BJ (cell line): Measurements from ENCODE around the gene TRRAP. TPM values are rescaled to one million over a fixed set of nuclear protein-coding genes. Genes with fewer than 3 reads are reported as not detected.

ENCODE experiments used
- CTCF ChIA-PET: fragments of 350-600 bp; formaldehyde crosslinking; extraction: SDS; loops from one replicate; lab custom pipeline; 2021; ENCODE audit warnings: antibody characterized with exemption, inconsistent platforms; lab: Yijun Ruan, JAX
- POLR2A ChIA-PET: fragments of 300-600 bp; sonication (Branson Sonifier 250); formaldehyde crosslinking; extraction: SDS; loops from one replicate; lab custom pipeline; 2021; ENCODE audit warnings: antibody characterized with exemption; lab: Charles Lee
- DNase-seq: peaks from one replicate; pipeline ENCODE4 v3.0.0-alpha.2; 2011; ENCODE audit warnings: low read depth
- H3K27me3 ChIP-seq: 2 replicates; pipeline ENCODE4 v1.6.0; 2011; ENCODE audit warnings: low read length; ENCODE audit not compliant: control insufficient read depth, insufficient read depth
- H3K36me3 ChIP-seq: 2 replicates; pipeline ENCODE4 v1.5.1; 2011; ENCODE audit warnings: low read length; ENCODE audit not compliant: control insufficient read depth, insufficient read depth
- H3K4me3 ChIP-seq: 2 replicates; pipeline ENCODE4 v1.5.1; 2011; ENCODE audit warnings: low read depth, mild to moderate bottlenecking, control low read depth, low read length
- polyA plus RNA-seq: library from polyadenylated mRNA; depleted of rRNA; stranded (reverse); fragments of >200 nt; gene quantifications from 2 replicates; pipeline ENCODE4 v1.2.3, GENCODE V29; 2011
- TF ChIP-seq, protein P1 (sequence below): IDR thresholded peaks from 2 replicates; pipeline ENCODE4 v1.5.1; 2011; ENCODE audit warnings: low read depth, mild to moderate bottlenecking, control low read depth, inconsistent platforms, low read length, moderate library complexity; ENCODE audit not compliant: insufficient read depth

The TRRAP gene
- polyA plus RNA-seq, 1 experiment: 17.2 TPM

DNA sequence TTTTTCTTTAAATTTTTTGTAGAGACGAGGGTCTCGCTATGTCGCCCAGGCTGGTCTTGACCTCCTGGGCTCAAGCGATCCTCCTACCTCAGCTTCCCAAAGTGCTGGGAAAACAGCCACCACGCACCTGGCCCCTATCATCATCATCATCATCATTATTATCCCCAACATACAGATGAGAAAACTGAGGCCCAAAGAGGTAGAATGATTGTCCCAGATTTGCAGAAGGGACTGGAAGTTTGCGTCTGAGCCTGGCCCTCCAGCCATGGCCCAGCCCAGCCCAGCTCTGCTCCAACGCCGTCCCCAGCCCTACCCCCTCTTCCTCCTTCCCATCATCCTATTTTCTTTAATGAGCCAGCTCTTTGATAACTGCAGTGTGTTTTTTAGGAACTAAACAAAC, 43.4 kb upstream of the TRRAP start:
- H3K4me3 ChIP-seq: no peak overlapping the region
- H3K27me3 ChIP-seq: peaks cover 4% of the 10 kb centered on the region; the same call in 1 of the 2 replicates
- ChIA-PET POLR2A (no interaction called here), CTCF (interaction anchor here (0.6 to 13.9 kb wide), 4 partner anchors 7 to 401 kb away, joined by 3 to 149 read pairs (median 36); no protein-coding TSS in a partner anchor)
- TF ChIP-seq, protein P1, sequence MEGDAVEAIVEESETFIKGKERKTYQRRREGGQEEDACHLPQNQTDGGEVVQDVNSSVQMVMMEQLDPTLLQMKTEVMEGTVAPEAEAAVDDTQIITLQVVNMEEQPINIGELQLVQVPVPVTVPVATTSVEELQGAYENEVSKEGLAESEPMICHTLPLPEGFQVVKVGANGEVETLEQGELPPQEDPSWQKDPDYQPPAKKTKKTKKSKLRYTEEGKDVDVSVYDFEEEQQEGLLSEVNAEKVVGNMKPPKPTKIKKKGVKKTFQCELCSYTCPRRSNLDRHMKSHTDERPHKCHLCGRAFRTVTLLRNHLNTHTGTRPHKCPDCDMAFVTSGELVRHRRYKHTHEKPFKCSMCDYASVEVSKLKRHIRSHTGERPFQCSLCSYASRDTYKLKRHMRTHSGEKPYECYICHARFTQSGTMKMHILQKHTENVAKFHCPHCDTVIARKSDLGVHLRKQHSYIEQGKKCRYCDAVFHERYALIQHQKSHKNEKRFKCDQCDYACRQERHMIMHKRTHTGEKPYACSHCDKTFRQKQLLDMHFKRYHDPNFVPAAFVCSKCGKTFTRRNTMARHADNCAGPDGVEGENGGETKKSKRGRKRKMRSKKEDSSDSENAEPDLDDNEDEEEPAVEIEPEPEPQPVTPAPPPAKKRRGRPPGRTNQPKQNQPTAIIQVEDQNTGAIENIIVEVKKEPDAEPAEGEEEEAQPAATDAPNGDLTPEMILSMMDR: no peak
- H3K36me3 ChIP-seq: no peaks in the 10 kb centered on the region
- DNase-seq: no peak

- CTCF ChIA-PET: interaction anchor here (0.6 to 13.9 kb wide), 7 partner anchors 11 to 403 kb away, joined by 3 to 149 read pairs (median 3); no protein-coding TSS in a partner anchor
- H3K27me3 ChIP-seq: peaks cover 4% of the 10 kb centered on the region; the same call in 1 of the 2 replicates
- no peak for DNase-seq
- POLR2A ChIA-PET: no interaction called here
- H3K4me3 ChIP-seq: no peak overlapping the region
- TF ChIP-seq, protein P1: peak; percentile 67
- no peaks in the 10 kb centered on the region for H3K36me3 ChIP-seq
These were observed 41.3 kb upstream of the TRRAP start for GRCh38 chr7:98836811-98837629.

GRCh38 chr7:98837630-98837972, 40.7 kb upstream of the TRRAP start:
- ChIA-PET POLR2A (no interaction called here), CTCF (interaction anchor here (0.6 to 13.9 kb wide), 3 partner anchors 13 to 403 kb away, joined by 5 to 149 read pairs (median 8); no protein-coding TSS in a partner anchor)
- DNase-seq: no peak
- TF ChIP-seq, protein P1: no peak
- no peak overlapping the region for H3K4me3 ChIP-seq
- no peaks in the 10 kb centered on the region for H3K36me3 ChIP-seq
- H3K27me3 ChIP-seq: peaks cover 4% of the 10 kb centered on the region; the same call in 1 of the 2 replicates

- H3K36me3 ChIP-seq: no peaks in the 10 kb centered on the region
- no peak for DNase-seq
- ChIA-PET POLR2A (no interaction called here), CTCF (interaction anchor here (2.1 to 13.9 kb wide), 11 partner anchors 8 to 420 kb away, joined by 8 to 149 read pairs (median 23); partner anchors contain the start of gene TRRAP)
- H3K4me3 ChIP-seq: no peak overlapping the region
- TF ChIP-seq, protein P1: no peak
- H3K27me3 ChIP-seq: peaks cover 7% of the 10 kb centered on the region
These were observed 38.2 kb upstream of the TRRAP start for GRCh38 chr7:98840096-98840495.

GRCh38 chr7:98840722-98841121, 37.6 kb upstream of the TRRAP start:
- no peaks in the 10 kb centered on the region for H3K36me3 ChIP-seq
- TF ChIP-seq, protein P1: no peak
- ChIA-PET CTCF (interaction anchor here (0.6 to 13.9 kb wide), 27 partner anchors 9 to 819 kb away, joined by 3 to 149 read pairs (median 8); partner anchors contain the start of gene TRRAP), POLR2A (no interaction called here)
- no peak for DNase-seq
- peaks cover 7% of the 10 kb centered on the region for H3K27me3 ChIP-seq
- H3K4me3 ChIP-seq: no peak overlapping the region
